Epithelial cell of esophagus (primary cell): ENCODE data around the gene MAPRE2.

Experiments used
- DNase-seq: peaks from one replicate; pipeline ENCODE4 v3.0.0; 2010; ENCODE audit warnings: low read depth
- H3K4me3 ChIP-seq: 2 replicates; pipeline ENCODE4 v1.5.1; 2011; ENCODE audit warnings: mild to moderate bottlenecking, low read length, control low read depth
- CTCF ChIP-seq: IDR thresholded peaks from 2 replicates; pipeline ENCODE4 v1.5.1; 2011; ENCODE audit warnings: low read depth, mild to moderate bottlenecking, low read length, control low read depth, inconsistent platforms; ENCODE audit not compliant: insufficient read depth; ENCODE audit errors: missing control alignments

Gene MAPRE2

GRCh38 chr18:35050028-35050546 is 8.9 kb downstream of the MAPRE2 start:
- no peak for DNase-seq
- H3K4me3 ChIP-seq, result no peak overlapping the region
- no peak for TF ChIP-seq CTCF

GRCh38 chr18:35050705-35051195 is 9.5 kb downstream of the MAPRE2 start:
- H3K4me3 ChIP-seq, result no peak overlapping the region
- no peak for DNase-seq
- TF ChIP-seq CTCF, result no peak

- DNase-seq, result no peak
- no peak overlapping the region for H3K4me3 ChIP-seq
- TF ChIP-seq CTCF, result no peak
These were observed 10.6 kb downstream of the MAPRE2 start for GRCh38 chr18:35051641-35052377.

- TF ChIP-seq CTCF, result no peak
- no peak overlapping the region for H3K4me3 ChIP-seq
- DNase-seq, result no peak
These were observed 13.2 kb downstream of the MAPRE2 start for GRCh38 chr18:35054401-35054800.

DNA sequence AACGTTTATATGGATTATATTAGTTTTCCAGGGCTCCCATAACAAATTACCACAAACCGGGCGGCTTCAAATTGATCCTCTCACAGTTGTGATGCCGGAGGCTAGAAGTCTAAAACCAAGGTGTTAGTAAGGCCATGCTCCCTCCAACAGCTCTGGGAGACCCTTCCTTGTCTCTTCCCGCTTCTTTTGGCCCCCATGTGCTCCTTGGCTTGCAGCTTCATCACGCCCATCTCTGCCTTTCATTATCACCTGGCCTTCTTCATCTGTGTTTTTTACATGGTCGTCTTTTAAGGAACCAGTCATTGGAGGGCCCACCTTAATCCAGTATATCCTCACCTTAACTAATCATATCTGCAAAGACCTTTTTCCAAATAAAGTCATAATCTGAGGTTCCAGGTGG is 13.9 kb downstream of the MAPRE2 start:
- no peak overlapping the region for H3K4me3 ChIP-seq
- DNase-seq, result no peak
- no peak for TF ChIP-seq CTCF

DNA sequence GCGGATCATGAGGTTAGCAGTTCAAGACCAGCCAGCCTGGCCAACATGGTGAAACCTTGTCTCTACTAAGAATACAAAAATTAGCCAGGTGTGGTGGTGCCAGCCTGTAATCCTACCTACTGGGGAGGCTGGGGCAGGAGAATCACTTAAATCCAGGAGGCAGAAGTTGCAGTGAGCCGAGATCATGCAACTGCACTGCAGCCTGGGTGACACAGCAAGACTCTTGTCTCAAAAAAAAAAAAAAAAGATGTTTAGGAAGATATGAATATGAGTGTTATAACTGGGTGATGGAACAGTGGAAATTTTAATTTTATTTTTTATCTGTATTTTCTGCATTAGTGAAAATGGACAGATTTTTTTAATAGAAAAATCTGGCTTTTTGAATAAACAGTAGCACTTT is 14.5 kb downstream of the MAPRE2 start:
- DNase-seq, result no peak

More for the DNA sequence above, 14.5 kb downstream of the MAPRE2 start:
- TF ChIP-seq CTCF, result no peak
- no peak overlapping the region for H3K4me3 ChIP-seq
